ENCODE results near the gene CORO6.

DNA sequence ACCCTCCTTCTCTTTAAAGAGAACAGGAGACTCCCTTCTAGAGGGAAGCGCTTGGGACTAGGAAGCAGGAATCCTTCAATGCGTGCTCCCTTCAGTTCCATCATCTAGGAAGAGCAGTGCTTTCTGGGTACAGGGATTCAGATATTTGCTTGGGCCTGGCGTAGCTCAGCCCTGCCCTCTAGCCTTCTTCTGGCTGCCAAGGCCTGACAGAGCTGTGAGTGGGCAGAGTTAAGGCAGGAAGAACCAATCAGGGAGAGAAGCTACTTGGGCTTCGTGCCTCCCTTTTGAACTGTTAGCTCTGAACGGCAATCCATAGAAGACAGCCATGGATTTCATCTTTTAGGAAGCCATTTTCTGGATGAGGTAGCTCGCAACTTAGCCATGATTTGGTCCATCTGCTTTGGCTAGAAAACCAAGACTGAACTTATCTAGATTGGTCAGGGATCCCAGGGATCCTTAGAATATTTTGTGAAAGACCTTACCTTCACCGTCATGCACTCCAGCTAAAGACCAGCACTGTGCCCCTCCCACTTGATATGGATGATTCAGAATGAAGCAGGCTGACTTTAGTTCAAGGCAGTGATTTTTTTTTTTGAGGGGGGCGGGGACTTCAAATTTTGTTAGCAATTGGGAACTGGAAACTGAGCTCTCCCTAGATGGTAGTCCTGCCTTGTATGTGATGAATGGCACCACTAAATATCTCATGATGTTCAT, 2.5 kb upstream of the CORO6 start:
- TF ChIP-seq, protein P1, sequence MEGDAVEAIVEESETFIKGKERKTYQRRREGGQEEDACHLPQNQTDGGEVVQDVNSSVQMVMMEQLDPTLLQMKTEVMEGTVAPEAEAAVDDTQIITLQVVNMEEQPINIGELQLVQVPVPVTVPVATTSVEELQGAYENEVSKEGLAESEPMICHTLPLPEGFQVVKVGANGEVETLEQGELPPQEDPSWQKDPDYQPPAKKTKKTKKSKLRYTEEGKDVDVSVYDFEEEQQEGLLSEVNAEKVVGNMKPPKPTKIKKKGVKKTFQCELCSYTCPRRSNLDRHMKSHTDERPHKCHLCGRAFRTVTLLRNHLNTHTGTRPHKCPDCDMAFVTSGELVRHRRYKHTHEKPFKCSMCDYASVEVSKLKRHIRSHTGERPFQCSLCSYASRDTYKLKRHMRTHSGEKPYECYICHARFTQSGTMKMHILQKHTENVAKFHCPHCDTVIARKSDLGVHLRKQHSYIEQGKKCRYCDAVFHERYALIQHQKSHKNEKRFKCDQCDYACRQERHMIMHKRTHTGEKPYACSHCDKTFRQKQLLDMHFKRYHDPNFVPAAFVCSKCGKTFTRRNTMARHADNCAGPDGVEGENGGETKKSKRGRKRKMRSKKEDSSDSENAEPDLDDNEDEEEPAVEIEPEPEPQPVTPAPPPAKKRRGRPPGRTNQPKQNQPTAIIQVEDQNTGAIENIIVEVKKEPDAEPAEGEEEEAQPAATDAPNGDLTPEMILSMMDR (IDR thresholded peaks at IDR 0.05) = no peak
- TF ChIP-seq POLR2A (IDR thresholded peaks at IDR 0.05) = no peak
